ENCODE measurements around the gene IRAK3. TPM values are rescaled to one million over a fixed set of nuclear protein-coding genes. Genes with fewer than 3 reads are reported as not detected.

The IRAK3 gene
- total RNA-seq, 1 experiment from 2014 or later, result 0.70 TPM

DNA sequence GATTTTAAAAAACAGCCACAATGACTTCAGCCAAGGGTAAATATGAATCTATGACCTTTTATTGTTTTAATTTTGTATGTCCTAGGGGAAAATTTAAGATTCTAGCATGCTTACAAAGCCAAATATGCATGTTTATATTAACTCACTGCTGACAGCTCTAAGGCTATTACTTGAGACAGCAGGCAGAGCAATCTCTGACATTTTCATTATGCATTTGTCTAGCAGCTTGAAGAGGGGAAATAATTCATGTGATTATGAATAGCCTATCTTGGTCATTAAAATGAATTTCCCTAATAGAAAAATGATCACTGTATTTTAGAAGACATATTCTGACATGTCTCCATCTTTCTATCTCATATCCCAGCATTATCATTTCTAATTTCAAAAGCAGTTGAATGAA, 66.7 kb downstream of the IRAK3 start:
- ATAC-seq, result no peak
- DNase-seq (ENCODE audit: low spot score), result no peak
- TF ChIP-seq, protein P1, sequence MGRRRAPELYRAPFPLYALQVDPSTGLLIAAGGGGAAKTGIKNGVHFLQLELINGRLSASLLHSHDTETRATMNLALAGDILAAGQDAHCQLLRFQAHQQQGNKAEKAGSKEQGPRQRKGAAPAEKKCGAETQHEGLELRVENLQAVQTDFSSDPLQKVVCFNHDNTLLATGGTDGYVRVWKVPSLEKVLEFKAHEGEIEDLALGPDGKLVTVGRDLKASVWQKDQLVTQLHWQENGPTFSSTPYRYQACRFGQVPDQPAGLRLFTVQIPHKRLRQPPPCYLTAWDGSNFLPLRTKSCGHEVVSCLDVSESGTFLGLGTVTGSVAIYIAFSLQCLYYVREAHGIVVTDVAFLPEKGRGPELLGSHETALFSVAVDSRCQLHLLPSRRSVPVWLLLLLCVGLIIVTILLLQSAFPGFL (CRISPR knock-in tag; IDR thresholded peaks at IDR 0.05; ENCODE audit: borderline replicate concordance), result no peak
- no peak for TF ChIP-seq MXD4 (CRISPR knock-in tag; IDR thresholded peaks at IDR 0.05; ENCODE audit: borderline replicate concordance)
- TF ChIP-seq ZNF396 (CRISPR knock-in tag; IDR thresholded peaks at IDR 0.05; ENCODE audit: borderline replicate concordance), result no peak
- TF ChIP-seq FOXJ3 (CRISPR knock-in tag; IDR thresholded peaks at IDR 0.05; ENCODE audit: borderline replicate concordance), result no peak
- no peak for TF ChIP-seq ZNF219 (CRISPR knock-in tag; IDR thresholded peaks at IDR 0.05; ENCODE audit: borderline replicate concordance)
- TF ChIP-seq, protein P2, sequence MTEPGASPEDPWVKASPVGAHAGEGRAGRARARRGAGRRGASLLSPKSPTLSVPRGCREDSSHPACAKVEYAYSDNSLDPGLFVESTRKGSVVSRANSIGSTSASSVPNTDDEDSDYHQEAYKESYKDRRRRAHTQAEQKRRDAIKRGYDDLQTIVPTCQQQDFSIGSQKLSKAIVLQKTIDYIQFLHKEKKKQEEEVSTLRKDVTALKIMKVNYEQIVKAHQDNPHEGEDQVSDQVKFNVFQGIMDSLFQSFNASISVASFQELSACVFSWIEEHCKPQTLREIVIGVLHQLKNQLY (CRISPR knock-in tag; IDR thresholded peaks at IDR 0.05), result no peak
- TF ChIP-seq, protein P3, sequence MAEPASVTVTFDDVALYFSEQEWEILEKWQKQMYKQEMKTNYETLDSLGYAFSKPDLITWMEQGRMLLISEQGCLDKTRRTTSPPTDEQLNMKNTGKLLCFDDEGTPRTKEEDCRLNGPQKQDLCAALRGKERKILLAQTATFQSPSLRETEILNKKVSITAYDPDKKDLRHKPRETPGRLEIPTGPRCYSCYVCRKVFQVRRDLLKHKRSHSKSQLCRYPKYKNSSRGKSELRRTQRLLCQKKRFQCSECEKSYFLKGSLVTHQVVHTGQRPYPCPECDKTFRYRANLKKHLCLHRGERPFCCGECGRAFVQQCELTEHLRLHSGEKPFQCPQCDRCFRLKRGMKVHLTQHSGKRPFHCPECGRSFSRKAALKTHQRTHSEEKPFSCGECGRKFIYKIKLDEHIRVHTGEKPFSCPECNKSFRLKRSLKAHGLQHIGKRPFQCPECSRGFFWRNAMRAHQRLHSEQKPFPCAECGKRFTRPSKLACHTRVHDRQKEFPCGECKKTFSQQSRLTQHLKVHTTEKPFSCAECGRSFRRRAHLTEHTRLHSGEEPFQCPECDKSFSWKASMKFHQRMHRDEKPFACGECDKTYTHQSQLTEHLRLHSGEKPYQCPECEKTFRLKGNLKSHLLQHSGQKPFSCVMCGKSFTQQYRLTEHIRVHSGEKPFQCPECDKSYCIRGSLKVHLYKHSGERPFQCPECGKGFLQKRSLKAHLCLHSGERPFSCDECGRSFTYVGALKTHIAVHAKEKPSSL (CRISPR knock-in tag; conservative IDR thresholded peaks at IDR 0.05), result no peak
- no peak for TF ChIP-seq KAT7 (CRISPR knock-in tag; IDR thresholded peaks at IDR 0.05; ENCODE audit: borderline replicate concordance)
- no peak for TF ChIP-seq NFATC4 (CRISPR knock-in tag; IDR thresholded peaks at IDR 0.05)
- TF ChIP-seq TEAD1 (CRISPR knock-in tag; IDR thresholded peaks at IDR 0.05), result no peak
- no peak for TF ChIP-seq CREM (CRISPR knock-in tag; IDR thresholded peaks at IDR 0.05)
- no peak for TF ChIP-seq ZNF317 (CRISPR knock-in tag; IDR thresholded peaks at IDR 0.05; ENCODE audit: borderline replicate concordance, low read depth)
- TF ChIP-seq ZBTB43 (CRISPR knock-in tag; IDR thresholded peaks at IDR 0.05), result no peak
- TF ChIP-seq HMGA2 (CRISPR knock-in tag; IDR thresholded peaks at IDR 0.05), result no peak
- TF ChIP-seq FOXP1 (CRISPR knock-in tag; IDR thresholded peaks at IDR 0.05; ENCODE audit: borderline replicate concordance), result no peak
- TF ChIP-seq NR1H2 (CRISPR knock-in tag; IDR thresholded peaks at IDR 0.05), result no peak
- CTCF ChIA-PET, result no interaction called here
- H3K27me3 Mint-ChIP-seq (ENCODE audit: low read depth), result no peaks in the 10 kb centered on the region
- no peak overlapping the region for H3K4me3 Mint-ChIP-seq
- H3K27ac Mint-ChIP-seq, result no peak overlapping the region
- H3K9me3 Mint-ChIP-seq, result peaks cover 5% of the 10 kb centered on the region
- H3K4me1 Mint-ChIP-seq, result peaks cover 12% of the 10 kb centered on the region
- H3K36me3 Mint-ChIP-seq, result no peaks in the 10 kb centered on the region
- POLR2A ChIA-PET, result no interaction called here

DNA sequence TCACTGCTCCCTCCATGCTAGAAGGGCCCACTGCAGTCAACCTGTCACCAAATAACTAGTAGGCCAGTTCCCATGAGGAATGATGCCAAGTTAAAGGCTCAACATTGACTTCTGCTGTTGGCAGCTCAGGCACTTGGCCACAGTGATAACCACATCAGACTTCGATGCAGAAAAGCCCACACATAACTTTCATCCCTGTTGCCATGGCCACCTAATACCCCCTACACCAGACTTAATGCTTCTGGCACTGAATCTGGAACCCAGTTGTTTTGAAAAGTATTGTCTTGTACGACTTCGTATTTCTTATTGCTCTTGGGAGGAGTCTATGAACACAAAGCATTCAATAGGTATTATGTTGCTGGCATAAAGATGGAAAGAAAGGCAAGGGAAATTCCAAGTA, 69.0 kb downstream of the IRAK3 start:
- Mint-ChIP-seq H3K9me3 (peaks cover 5% of the 10 kb centered on the region), H3K27me3 (ENCODE audit: low read depth) (no peaks in the 10 kb centered on the region), H3K27ac (no peak overlapping the region), H3K4me3 (no peak overlapping the region), H3K4me1 (peaks cover 12% of the 10 kb centered on the region), H3K36me3 (no peaks in the 10 kb centered on the region)
- ATAC-seq (no peak), DNase-seq (ENCODE audit: low spot score) (no peak)
- CTCF ChIA-PET, result no interaction called here
- POLR2A ChIA-PET, result no interaction called here
- TF ChIP-seq HMGXB4 (CRISPR knock-in tag; IDR thresholded peaks at IDR 0.05) (no peak), FOXP1 (CRISPR knock-in tag; IDR thresholded peaks at IDR 0.05; ENCODE audit: borderline replicate concordance) (no peak), SOX15 (CRISPR knock-in tag; IDR thresholded peaks at IDR 0.05) (no peak)
